TTC549 (cell line): ENCODE results near the gene PRSS53.

Source experiments
- FAIRE-seq: peaks from 2 replicates; lab custom pipeline; 2012; peaks lifted over from hg19 to GRCh38; lab: Jason Lieb, UNC

Gene PRSS53

DNA sequence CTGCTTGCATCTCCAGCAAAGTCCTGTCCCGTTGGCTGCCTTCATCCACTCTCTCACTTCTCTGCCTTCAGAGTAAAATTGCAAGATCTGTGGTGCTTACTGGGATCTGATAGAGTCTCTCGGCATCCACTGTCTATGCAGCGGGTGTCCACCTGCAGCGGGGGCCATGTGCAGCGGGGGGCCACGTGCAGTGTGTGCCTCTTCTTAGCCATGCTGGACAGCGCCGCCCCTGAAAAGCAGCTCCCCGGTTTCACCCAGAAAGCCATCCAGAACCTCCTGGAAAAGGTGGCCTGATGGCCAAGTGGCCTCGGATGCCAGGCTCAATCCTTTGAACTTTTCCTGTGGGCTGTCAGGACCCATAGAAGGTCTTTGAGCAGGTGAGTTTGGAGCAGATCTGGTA is 45.9 kb downstream of the PRSS53 start:
- FAIRE-seq = no peak

- no peak for FAIRE-seq
Observed at GRCh38 chr16:31038993-31039392, 49.8 kb downstream of the PRSS53 start.

DNA sequence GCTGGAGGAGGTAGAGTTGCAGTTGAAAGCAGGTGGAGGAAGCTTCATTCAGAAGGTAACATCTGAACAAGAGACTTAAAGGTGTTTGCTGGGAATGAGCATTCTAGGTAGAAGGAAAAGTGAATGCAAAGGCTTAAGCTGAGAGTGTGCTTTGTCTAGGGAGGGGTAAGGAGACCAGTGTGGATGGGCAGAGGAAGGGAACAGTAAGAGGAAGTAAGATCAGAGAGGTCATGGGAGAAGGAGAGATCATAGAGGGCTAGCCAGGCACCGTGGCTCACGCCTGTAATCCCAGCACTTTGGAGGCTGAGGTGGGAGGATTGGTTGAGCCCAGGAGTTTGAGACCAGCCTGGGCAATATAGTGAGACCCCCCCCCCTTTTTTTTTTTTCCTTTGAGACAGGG is 52.1 kb downstream of the PRSS53 start:
- no peak for FAIRE-seq

- no peak for FAIRE-seq
Observed at GRCh38 chr16:31033709-31034492, 54.8 kb downstream of the PRSS53 start.
